Superior temporal gyrus (tissue), 1 donor: ENCODE results near the gene CRISP2.

Source experiments
- DNase-seq: peaks from one replicate; pipeline ENCODE4 v3.0.0-alpha.2; 2016; ENCODE audit errors: extremely low spot score

CRISP2 gene

GRCh38 chr6:49662231-49662891 is 51.0 kb downstream of the CRISP2 start:
- no peak for DNase-seq

- DNase-seq, result no peak
These were observed 59.4 kb downstream of the CRISP2 start for GRCh38 chr6:49653942-49654341.

DNA sequence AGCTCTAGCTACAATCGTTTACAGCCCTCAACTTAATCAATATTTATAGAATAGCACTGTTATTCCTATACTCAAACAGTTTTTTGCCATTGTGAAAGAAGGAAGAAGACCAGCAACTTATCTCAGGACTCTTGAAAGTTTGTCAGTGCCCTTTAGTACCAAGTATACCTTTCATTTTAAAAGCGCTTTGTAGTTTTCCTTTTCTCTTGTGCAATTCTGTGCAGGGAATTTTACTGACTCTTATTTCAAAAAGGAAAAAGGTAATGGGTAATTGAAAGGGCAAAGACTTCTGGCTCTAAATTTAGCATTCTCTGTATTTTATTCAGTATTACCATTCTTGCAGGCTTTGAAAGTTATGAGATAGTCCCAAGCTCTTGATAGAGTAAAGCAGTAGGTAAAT is 59.9 kb downstream of the CRISP2 start:
- no peak for DNase-seq

- no peak for DNase-seq
These were observed 62.1 kb downstream of the CRISP2 start for GRCh38 chr6:49651239-49651638.

- DNase-seq, result no peak
These were observed 63.4 kb downstream of the CRISP2 start for GRCh38 chr6:49649988-49650387.

GRCh38 chr6:49648036-49648435 is 65.3 kb downstream of the CRISP2 start:
- no peak for DNase-seq

DNA sequence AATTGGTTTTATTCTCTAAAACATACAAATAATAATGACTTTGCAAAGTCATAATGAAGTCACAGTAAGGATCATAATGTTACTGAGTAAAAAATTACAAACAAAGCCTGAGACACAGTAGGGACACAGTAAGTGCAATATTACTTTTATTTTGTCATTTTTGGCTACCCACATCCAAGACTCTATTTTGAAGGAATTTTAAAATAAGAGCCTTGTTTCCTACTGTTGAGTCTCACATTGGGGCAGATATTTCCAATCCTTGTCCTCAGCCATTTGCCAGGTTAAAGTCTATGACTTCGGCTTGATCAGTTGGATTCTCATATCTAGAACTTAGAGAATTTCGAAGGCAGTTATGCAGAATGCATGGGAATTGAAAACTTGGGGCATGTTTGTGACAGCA is 65.9 kb downstream of the CRISP2 start:
- DNase-seq, result no peak

DNA sequence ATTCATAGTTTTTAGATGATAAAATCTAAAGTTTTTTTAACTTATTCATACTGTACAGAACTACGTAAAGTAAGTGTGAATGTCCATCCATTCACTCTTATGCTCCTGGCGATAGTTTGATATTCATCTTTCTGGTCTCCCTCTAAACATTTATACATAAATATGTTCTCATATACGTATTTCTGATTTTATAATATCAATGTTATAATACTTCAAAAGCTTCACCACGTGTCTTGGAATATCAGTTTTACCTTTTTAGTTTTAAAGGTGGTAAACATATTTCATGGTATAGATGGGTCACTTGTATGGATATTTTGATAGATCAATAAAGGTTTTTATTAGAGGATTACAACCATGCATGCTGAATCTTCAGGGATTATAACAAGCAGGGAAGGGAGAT is 66.4 kb downstream of the CRISP2 start:
- DNase-seq, result no peak

- no peak for DNase-seq
These were observed 67.1 kb downstream of the CRISP2 start for GRCh38 chr6:49646130-49646824.

DNA sequence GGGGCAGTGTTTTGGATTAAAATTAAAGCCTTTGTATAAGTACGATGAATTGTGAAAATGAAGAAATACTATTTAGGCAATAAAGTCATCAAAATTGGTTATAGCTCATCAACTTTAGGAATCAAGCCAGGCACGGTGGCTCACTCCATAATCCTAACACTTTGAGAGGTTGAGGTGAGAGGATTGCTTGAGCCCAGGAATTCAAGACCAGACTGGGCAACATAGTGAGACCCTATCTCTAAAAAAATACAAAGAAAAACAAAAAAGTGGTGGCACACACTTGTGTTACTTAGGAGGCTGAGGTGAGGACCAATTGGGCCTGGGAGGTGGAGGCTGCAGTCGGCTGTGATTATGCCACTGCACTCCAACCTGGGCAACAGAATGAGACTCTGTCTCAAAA is 68.2 kb downstream of the CRISP2 start:
- DNase-seq, result no peak
